GM12878 (cell line): ENCODE results near the gene GRK5. TPM values are rescaled to one million over a fixed set of nuclear protein-coding genes. Genes with fewer than 3 reads are reported as not detected.

Experiments used
- ESRRA ChIP-seq: IDR thresholded peaks from 2 replicates; pipeline ENCODE4 v1.6.1; 2012; ENCODE audit warnings: mild to moderate bottlenecking, low read length, improper control_type of control experiment
- GABPA ChIP-seq: IDR thresholded peaks from 2 replicates; pipeline ENCODE4 v1.6.1; 2014; ENCODE audit warnings: antibody characterized with exemption, low read depth, mild to moderate bottlenecking, inconsistent platforms
- MTA2 ChIP-seq: fragments of 450-650 bp; IDR thresholded peaks from 2 replicates; pipeline ENCODE4 v1.6.1; 2016; ENCODE audit warnings: low read depth, mild to moderate bottlenecking, moderate library complexity
- MTA3 ChIP-seq: IDR thresholded peaks from 2 replicates; pipeline ENCODE4 v1.6.1; 2012; ENCODE audit warnings: low read length, inconsistent platforms, borderline replicate concordance
- NFIC ChIP-seq: IDR thresholded peaks from 2 replicates; pipeline ENCODE4 v1.6.1; 2012; ENCODE audit warnings: low read depth, mild to moderate bottlenecking, inconsistent platforms, low read length, moderate library complexity
- RELA ChIP-seq: fragments of 450-650 bp; IDR thresholded peaks from 2 replicates; pipeline ENCODE4 v1.8.0; 2014; ENCODE audit warnings: borderline replicate concordance; ENCODE audit not compliant: partially characterized antibody
- REST ChIP-seq: IDR thresholded peaks from 2 replicates; pipeline ENCODE4 v1.6.1; 2012; ENCODE audit warnings: mild to moderate bottlenecking, low read depth, low read length
- TCF7 ChIP-seq: IDR thresholded peaks from 2 replicates; pipeline ENCODE4 v1.6.1; 2014; ENCODE audit warnings: antibody characterized with exemption, borderline replicate concordance
- ZBTB40 ChIP-seq: fragments of 450-650 bp; IDR thresholded peaks from 2 replicates; pipeline ENCODE4 v1.6.1; 2016; ENCODE audit warnings: mild to moderate bottlenecking, moderate library complexity, borderline replicate concordance
- ZSCAN29 ChIP-seq: fragments of 450-650 bp; IDR thresholded peaks from 2 replicates; pipeline ENCODE4 v1.6.1; 2017; ENCODE audit warnings: mild to moderate bottlenecking, moderate library complexity
- polyA plus RNA-seq, 11 experiments: library from polyadenylated mRNA; depleted of rRNA in 4 of 11; unstranded in 6 of 11; stranded (reverse) in 5 of 11; fragments of >200 nt; fragmentation: Nextera tagmentation in 4 of 11; fragmentation: Illumina TruSeq in 1 of 11; extraction: Ambion mirVana in 4 of 11; extraction: Trizol in 1 of 11; gene quantifications; 1 replicate in 1 of 11; 2 replicates in 10 of 11; pipeline versions ENCODE4 v1.2.1 to v1.2.3, GENCODE V29; 2011 to 2016; ENCODE audit warnings: inconsistent platforms in 2 of 11, missing spikeins in 2 of 11, low read depth in 1 of 11
- total RNA-seq, 4 experiments: library from RNA; depleted of rRNA in 3 of 4; stranded (reverse); fragments of >200 nt in 3 of 4; fragmentation: Illumina TruSeq in 1 of 4; extraction: Trizol in 1 of 4; gene quantifications; 2 replicates each; pipeline versions ENCODE4 v1.2.1 to v1.2.3, GENCODE V29; 2013 to 2021

The GRK5 gene
- total and polyA plus RNA-seq, 10 of the 15 experiments (the other 5 are each of a cell fraction or from before 2014, with no cell fraction given), result 0.11 to 22.1 (median 10.0) TPM

- no peak for TF ChIP-seq ZBTB40
- no peak for TF ChIP-seq ZSCAN29
- no peak for TF ChIP-seq MTA3
- TF ChIP-seq ESRRA, result no peak
- no peak for TF ChIP-seq REST
- TF ChIP-seq RELA, result no peak
- TF ChIP-seq TCF7, result no peak
- TF ChIP-seq GABPA, result no peak
- TF ChIP-seq MTA2, result no peak
- no peak for TF ChIP-seq NFIC
- TF ChIP-seq, all 136 proteins: peak for 0
Observed at GRCh38 chr10:119348106-119348505, 140.7 kb downstream of the GRK5 start (continued).
